HUES48 (cell line): Measurements from ENCODE around the gene ERCC1.
"Not testable (repeated sequence)": the region's sequence is repeated elsewhere in the genome, so short reads cannot be mapped to it uniquely, and the experiment has no call there.

Source experiments
- H3K27ac ChIP-seq: one replicate; pipeline ENCODE4 v1.7.0; 2013; ENCODE audit warnings: low read depth, low read length, inconsistent platforms
- H3K27me3 ChIP-seq: 2 replicates; pipeline ENCODE4 v1.6.1; 2013; ENCODE audit warnings: mild to moderate bottlenecking, low read length; ENCODE audit not compliant: control insufficient read depth, insufficient read depth
- H3K36me3 ChIP-seq: 2 replicates; pipeline ENCODE4 v1.6.1; 2013; ENCODE audit warnings: low read length; ENCODE audit not compliant: control insufficient read depth, insufficient read depth
- H3K4me1 ChIP-seq: 2 replicates; pipeline ENCODE4 v1.6.1; 2013; ENCODE audit warnings: mild to moderate bottlenecking, low read length; ENCODE audit not compliant: control insufficient read depth, insufficient read depth
- H3K4me3 ChIP-seq: 2 replicates; pipeline ENCODE4 v1.5.1; 2013; ENCODE audit warnings: mild to moderate bottlenecking, low read depth, low read length
- H3K9ac ChIP-seq: 2 replicates; pipeline ENCODE4 v1.6.1; 2013; ENCODE audit warnings: mild to moderate bottlenecking, low read depth, low read length, moderate library complexity
- H3K9me3 ChIP-seq: 2 replicates; pipeline ENCODE4 v1.6.1; 2013; ENCODE audit warnings: low read length; ENCODE audit not compliant: control insufficient read depth, insufficient read depth

ERCC1 gene

GRCh38 chr19:45417151-45417550 is 6.6 kb downstream of the ERCC1 start:
- Histone ChIP-seq H3K27ac (no peak overlapping the region), H3K36me3 (peaks cover 59% of the 10 kb centered on the region)

GRCh38 chr19:45414468-45414867 is 9.2 kb downstream of the ERCC1 start:
- Histone ChIP-seq H3K27me3 (no peaks in the 10 kb centered on the region), H3K4me3 (no peak overlapping the region), H3K27ac (no peak overlapping the region), H3K4me1 (no peaks in the 10 kb centered on the region), H3K36me3 (peaks cover 55% of the 10 kb centered on the region), H3K9me3 (no peaks in the 10 kb centered on the region), H3K9ac (no peak overlapping the region)

More at GRCh38 chr19:45417151-45417550, 6.6 kb downstream of the ERCC1 start:
- Histone ChIP-seq H3K4me3 (no peak overlapping the region), H3K4me1 (no peaks in the 10 kb centered on the region), H3K9ac (no peak overlapping the region), H3K9me3 (no peaks in the 10 kb centered on the region), H3K27me3 (no peaks in the 10 kb centered on the region)

- Histone ChIP-seq H3K27me3 (no peaks in the 10 kb centered on the region), H3K9ac (no peak overlapping the region), H3K27ac (no peak overlapping the region), H3K4me3 (no peak overlapping the region), H3K4me1 (no peaks in the 10 kb centered on the region), H3K9me3 (no peaks in the 10 kb centered on the region), H3K36me3 (peaks cover 55% of the 10 kb centered on the region)
Observed at GRCh38 chr19:45413497-45413896, 10.2 kb downstream of the ERCC1 start.

DNA sequence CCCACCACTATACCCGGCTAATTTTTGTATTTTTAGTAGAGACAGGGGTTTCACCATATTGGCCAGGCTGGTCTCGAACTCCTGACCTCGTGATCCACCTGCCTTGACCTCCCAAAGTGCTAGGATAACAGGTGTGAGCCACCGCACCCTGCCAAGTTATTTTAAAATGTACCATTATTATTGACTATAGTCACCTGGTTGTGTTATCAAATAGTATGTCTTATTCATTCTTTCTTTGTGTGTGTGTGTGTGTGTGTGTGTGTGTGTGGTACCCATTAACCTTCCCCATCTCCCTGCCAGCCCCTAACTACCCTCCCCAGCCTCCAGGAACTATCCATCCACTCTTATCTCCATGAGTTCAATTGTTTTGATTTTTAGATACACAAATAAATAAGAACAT is 13.4 kb downstream of the ERCC1 start:
- not testable (repeated sequence) for H3K9ac ChIP-seq, H3K4me1 ChIP-seq, H3K27me3 ChIP-seq, H3K27ac ChIP-seq, H3K9me3 ChIP-seq, H3K4me3 ChIP-seq
- peaks cover 45% of the 10 kb centered on the region for H3K36me3 ChIP-seq

DNA sequence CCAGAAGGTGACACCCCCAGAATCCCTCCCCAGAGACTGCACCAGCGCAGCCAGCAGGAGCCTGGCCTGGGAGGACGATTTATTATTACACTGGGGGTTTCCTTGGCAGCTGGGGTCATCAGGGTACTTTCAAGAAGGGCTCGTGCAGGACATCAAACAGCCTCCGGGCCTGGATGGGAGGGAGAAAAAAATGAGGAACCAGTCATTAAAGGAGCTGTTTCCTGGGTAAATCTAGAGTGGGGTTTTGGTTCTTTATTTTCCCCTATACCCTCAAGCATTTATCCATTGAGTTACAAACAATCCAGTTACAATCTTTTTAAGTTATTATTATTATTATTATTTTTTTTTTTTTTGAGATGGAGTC is 14.2 kb downstream of the ERCC1 start:
- no peak overlapping the region for H3K27ac ChIP-seq
- H3K4me3 ChIP-seq: no peak overlapping the region
- no peaks in the 10 kb centered on the region for H3K27me3 ChIP-seq
- no peaks in the 10 kb centered on the region for H3K9me3 ChIP-seq
- H3K4me1 ChIP-seq: 0 out of 2 replicates have a peak, but pooled peaks cover 4% of the 10 kb centered on the region
- H3K9ac ChIP-seq: no peak overlapping the region
- H3K36me3 ChIP-seq: peaks cover 41% of the 10 kb centered on the region

DNA sequence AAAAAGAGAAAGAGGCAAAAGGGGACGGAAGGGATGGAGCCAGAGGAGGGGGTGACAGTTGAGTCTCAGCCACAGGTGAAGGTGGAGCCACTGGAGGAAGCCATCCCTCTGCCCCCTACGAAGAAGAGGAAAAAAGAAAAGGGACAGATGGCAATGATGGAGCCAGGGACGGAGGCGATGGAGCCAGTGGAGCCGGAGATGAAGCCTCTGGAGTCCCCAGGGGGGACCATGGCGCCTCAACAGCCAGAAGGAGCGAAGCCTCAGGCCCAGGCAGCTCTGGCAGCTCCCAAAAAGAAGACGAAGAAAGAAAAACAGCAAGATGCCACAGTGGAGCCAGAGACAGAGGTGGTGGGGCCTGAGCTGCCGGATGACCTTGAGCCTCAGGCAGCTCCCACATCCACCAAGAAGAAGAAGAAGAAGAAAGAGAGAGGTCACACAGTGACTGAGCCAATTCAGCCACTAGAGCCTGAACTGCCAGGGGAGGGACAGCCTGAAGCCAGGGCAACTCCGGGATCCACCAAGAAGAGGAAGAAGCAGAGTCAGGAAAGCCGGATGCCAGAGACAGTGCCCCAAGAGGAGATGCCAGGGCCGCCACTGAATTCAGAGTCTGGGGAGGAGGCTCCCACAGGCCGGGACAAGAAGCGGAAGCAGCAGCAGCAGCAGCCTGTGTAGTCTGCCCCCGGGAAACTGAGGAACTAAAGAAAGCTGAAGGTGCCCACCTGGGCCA is 14.7 kb downstream of the ERCC1 start:
- H3K4me1 ChIP-seq: 0 out of 2 replicates have a peak, but pooled peaks cover 4% of the 10 kb centered on the region
- no peaks in the 10 kb centered on the region for H3K9me3 ChIP-seq
- no peaks in the 10 kb centered on the region for H3K27me3 ChIP-seq
- H3K36me3 ChIP-seq: peaks cover 36% of the 10 kb centered on the region
- H3K4me3 ChIP-seq: no peak overlapping the region
- no peak overlapping the region for H3K9ac ChIP-seq
- H3K27ac ChIP-seq: no peak overlapping the region

DNA sequence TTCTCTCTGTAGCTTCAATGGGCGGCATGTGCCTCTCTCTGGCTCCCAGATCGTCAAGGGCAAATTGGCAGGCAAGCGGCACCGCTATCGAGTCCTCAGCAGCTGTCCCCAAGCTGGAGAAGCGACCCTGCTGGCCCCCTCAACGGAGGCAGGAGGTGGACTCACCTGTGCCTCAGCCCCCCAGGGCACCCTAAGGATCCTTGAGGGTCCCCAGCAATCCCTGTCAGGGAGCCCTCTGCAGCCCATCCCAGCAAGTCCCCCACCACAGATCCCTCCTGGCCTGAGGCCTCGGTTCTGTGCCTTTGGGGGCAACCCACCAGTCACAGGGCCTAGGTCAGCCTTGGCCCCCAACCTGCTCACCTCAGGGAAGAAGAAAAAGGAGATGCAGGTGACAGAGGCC is 15.6 kb downstream of the ERCC1 start:
- Histone ChIP-seq H3K9me3 (no peaks in the 10 kb centered on the region), H3K4me3 (no peak overlapping the region), H3K9ac (no peak overlapping the region), H3K36me3 (peaks cover 27% of the 10 kb centered on the region), H3K4me1 (peaks cover 12% of the 10 kb centered on the region), H3K27me3 (no peaks in the 10 kb centered on the region; the same call in 1 of the 2 replicates), H3K27ac (no peak overlapping the region)

DNA sequence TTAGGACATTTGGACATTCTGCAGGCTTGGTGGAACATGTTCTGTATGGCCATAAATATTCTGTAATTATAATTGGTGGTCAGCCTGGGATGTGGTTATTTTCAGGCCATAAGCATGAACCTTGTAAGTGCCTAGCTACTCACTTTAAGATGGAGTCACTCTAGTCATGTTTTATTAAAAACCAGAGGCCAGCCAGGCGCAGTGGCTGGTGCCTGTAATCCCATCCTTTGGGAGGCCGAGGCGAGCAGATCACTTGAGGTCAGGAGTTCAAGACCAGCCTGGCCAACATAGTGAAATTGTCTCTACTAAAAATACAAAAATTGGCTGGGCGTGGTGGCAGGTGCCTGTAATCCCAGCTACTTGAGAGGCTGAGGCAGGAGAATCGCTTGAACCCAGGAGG is 16.1 kb downstream of the ERCC1 start:
- H3K27ac ChIP-seq, H3K9ac ChIP-seq, H3K9me3 ChIP-seq, H3K27me3 ChIP-seq: not testable (repeated sequence)
- Histone ChIP-seq H3K4me3 (peak overlapping the region; percentile 86), H3K4me1 (peaks cover 17% of the 10 kb centered on the region), H3K36me3 (peaks cover 22% of the 10 kb centered on the region)

DNA sequence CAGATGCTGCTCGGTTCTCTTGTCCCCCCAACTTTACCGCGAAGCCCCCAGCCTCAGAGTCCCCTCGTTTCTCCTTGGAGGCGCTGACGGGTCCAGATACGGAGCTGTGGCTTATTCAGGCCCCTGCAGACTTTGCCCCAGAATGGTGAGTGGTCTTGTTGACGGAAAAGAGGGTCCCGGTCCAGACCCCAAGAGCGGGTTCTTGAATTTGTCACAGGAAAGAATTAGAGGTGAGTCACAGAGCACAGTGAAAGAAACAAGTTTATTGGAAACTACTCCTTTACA is 16.7 kb downstream of the ERCC1 start:
- Histone ChIP-seq H3K9ac (peak overlapping the region; percentile 99), H3K4me1 (peaks cover 19% of the 10 kb centered on the region), H3K36me3 (peaks cover 22% of the 10 kb centered on the region), H3K4me3 (peak overlapping the region; percentile 86), H3K27ac (no peak overlapping the region), H3K9me3 (no peaks in the 10 kb centered on the region), H3K27me3 (no peaks in the 10 kb centered on the region; the same call in 1 of the 2 replicates)

DNA sequence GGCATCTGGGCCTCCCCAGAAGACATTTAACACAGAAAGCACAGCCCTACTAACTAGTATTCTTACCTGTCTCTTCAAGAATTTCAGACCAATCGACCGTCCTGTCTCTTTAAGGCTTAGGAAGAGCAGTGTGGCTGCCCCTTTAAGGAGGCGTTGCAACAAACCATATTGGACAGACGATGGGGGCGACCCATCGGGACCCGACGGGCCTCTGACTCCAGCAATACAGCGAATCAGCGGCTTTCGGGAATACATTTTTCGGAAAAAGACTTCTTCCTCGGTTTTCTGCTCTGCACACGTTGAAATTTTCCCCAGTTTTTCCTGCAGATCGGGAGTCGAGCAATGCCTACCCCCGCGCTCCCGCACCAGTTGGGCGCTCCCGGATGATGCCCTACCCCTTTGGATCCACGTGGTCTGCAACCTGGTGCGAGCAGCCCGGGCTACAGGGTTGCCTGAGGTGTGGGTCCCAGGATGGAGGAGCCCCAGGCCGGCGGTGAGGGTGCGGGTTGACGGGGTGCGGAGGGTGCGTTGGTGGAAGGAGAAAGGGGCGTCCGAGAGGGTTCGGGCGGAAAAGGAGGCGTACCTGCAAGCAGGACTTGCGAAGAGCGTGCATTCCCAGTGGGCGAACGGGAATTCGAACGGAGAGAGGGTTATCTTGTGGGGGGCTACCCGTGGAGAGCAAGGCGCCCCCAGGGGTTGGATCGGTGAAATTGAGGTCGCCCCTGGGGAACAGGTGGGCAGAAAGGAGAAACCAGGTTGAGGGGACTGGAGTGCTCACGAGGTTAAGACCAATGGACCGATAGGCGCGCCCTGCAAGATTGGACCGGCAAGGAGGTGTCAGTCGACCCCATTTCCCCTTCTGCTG is 17.3 kb downstream of the ERCC1 start, which contains the start of gene POLR1G:
POLR1G (plus strand) TSS at position 419 of the 865 bp plus-strand sequence; CDS start at position 472, 53 bp downstream.
- peak within 1 kb of the TSS; percentile 99 for H3K9ac ChIP-seq
- no peaks in the 10 kb centered on the region; the same call in 1 of the 2 replicates for H3K27me3 ChIP-seq
- H3K9me3 ChIP-seq: no peaks in the 10 kb centered on the region
- H3K36me3 ChIP-seq: peaks cover 22% of the 10 kb centered on the region
- peak within 1 kb of the TSS; percentile 86 for H3K4me3 ChIP-seq
- peak within 1 kb of the TSS; percentile 98 for H3K27ac ChIP-seq
- peaks cover 22% of the 10 kb centered on the region for H3K4me1 ChIP-seq
